Mesenchymal stem cell (in vitro differentiated cells and primary cell): ENCODE measurements around the gene GLI1. TPM values are rescaled to one million over a fixed set of nuclear protein-coding genes. Genes with fewer than 3 reads are reported as not detected.
"Not testable (repeated sequence)": the region's sequence is repeated elsewhere in the genome, so short reads cannot be mapped to it uniquely, and the experiment has no call there.

Source experiments
- DNase-seq: peaks from one replicate; pipeline ENCODE4 v3.0.0-alpha.2; 2013
- H2AFZ ChIP-seq: one replicate; pipeline ENCODE4 v1.6.1; 2013; ENCODE audit warnings: low read depth, mild to moderate bottlenecking, control low read depth, inconsistent platforms, low read length, moderate library complexity
- H2AK5ac ChIP-seq: 2 replicates; pipeline ENCODE4 v1.6.1; 2013; ENCODE audit warnings: low read length, moderate library complexity, mild to moderate bottlenecking, inconsistent platforms; ENCODE audit not compliant: severe bottlenecking
- H2BK120ac ChIP-seq: one replicate; pipeline ENCODE4 v1.6.1; 2013; ENCODE audit warnings: low read depth, mild to moderate bottlenecking, inconsistent platforms, low read length, moderate library complexity
- H2BK12ac ChIP-seq, 2 experiments: one replicate each; pipeline ENCODE4 v1.6.1; 2013; ENCODE audit warnings: inconsistent platforms in 2 of 2, low read length in 2 of 2, mild to moderate bottlenecking in 2 of 2, moderate library complexity in 2 of 2, control low read depth in 1 of 2
- H2BK15ac ChIP-seq: one replicate; pipeline ENCODE4 v1.6.1; 2013; ENCODE audit warnings: mild to moderate bottlenecking, low read depth, inconsistent platforms; ENCODE audit not compliant: poor library complexity, severe bottlenecking
- H2BK5ac ChIP-seq: 2 replicates; pipeline ENCODE4 v1.6.1; 2013; ENCODE audit warnings: low read depth, mild to moderate bottlenecking, low read length, control low read depth, inconsistent platforms; ENCODE audit not compliant: poor library complexity, severe bottlenecking
- H3K14ac ChIP-seq, 2 experiments: one replicate each; pipeline ENCODE4 v1.6.1; 2013; ENCODE audit warnings: inconsistent platforms in 2 of 2, low read length in 2 of 2, control low read depth in 1 of 2, mild to moderate bottlenecking in 1 of 2, moderate library complexity in 1 of 2
- H3K18ac ChIP-seq, 2 experiments: one replicate each; pipeline ENCODE4 v1.6.1; 2013; ENCODE audit warnings: inconsistent platforms in 2 of 2, low read length in 2 of 2, control low read depth in 1 of 2, low read depth in 1 of 2, mild to moderate bottlenecking in 1 of 2
- H3K23ac ChIP-seq, 2 experiments: one replicate each; pipeline ENCODE4 v1.6.1; 2013; ENCODE audit warnings: inconsistent platforms in 2 of 2, low read length in 2 of 2, mild to moderate bottlenecking in 2 of 2, moderate library complexity in 2 of 2, control low read depth in 1 of 2
- H3K27ac ChIP-seq: 2 replicates; pipeline ENCODE4 v1.5.1; 2013; ENCODE audit warnings: mild to moderate bottlenecking, moderate library complexity, low read length, control low read depth, inconsistent platforms; ENCODE audit not compliant: poor library complexity, severe bottlenecking
- H3K27me3 ChIP-seq, 2 experiments: 2 replicates each; pipeline versions ENCODE4 v1.6.1 to v1.7.0; 2013; ENCODE audit warnings: low read length in 2 of 2, mild to moderate bottlenecking in 2 of 2, moderate library complexity in 2 of 2, control low read depth in 1 of 2, inconsistent platforms in 1 of 2; ENCODE audit not compliant: control insufficient read depth in 1 of 2, insufficient read depth in 1 of 2
- H3K36me3 ChIP-seq, 2 experiments: 2 replicates each; pipeline versions ENCODE4 v1.6.1 to v1.7.0; 2013; ENCODE audit warnings: low read length in 2 of 2, control low read depth in 1 of 2, inconsistent platforms in 1 of 2, low read depth in 1 of 2, mild to moderate bottlenecking in 1 of 2; ENCODE audit not compliant: insufficient read depth in 2 of 2, control insufficient read depth in 1 of 2
- H3K4ac ChIP-seq, 2 experiments: one replicate each; pipeline ENCODE4 v1.6.1; 2013; ENCODE audit warnings: inconsistent platforms in 2 of 2, low read length in 2 of 2, mild to moderate bottlenecking in 2 of 2, moderate library complexity in 2 of 2, control low read depth in 1 of 2, low read depth in 1 of 2
- H3K4me1 ChIP-seq: 2 replicates; pipeline ENCODE4 v1.6.1; 2013; ENCODE audit warnings: low read depth, low read length, control low read depth; ENCODE audit not compliant: control insufficient read depth, insufficient read depth
- H3K4me2 ChIP-seq: 2 replicates; pipeline ENCODE4 v1.6.1; 2013; ENCODE audit warnings: low read length, mild to moderate bottlenecking, inconsistent platforms; ENCODE audit not compliant: poor library complexity, severe bottlenecking
- H3K4me3 ChIP-seq, 2 experiments: 2 replicates each; pipeline versions ENCODE4 v1.5.1 to v1.7.0; 2013; ENCODE audit warnings: low read length in 2 of 2, mild to moderate bottlenecking in 2 of 2, control low read depth in 1 of 2, low read depth in 1 of 2; ENCODE audit not compliant: insufficient read depth in 1 of 2
- H3K79me1 ChIP-seq: replicated peaks from 2 replicates; pipeline ENCODE4 v1.6.1; 2013; ENCODE audit warnings: mild to moderate bottlenecking, control low read depth, low read length, inconsistent platforms; ENCODE audit not compliant: poor library complexity, severe bottlenecking
- H3K9ac ChIP-seq: 2 replicates; pipeline ENCODE4 v1.7.0; 2013; ENCODE audit warnings: mild to moderate bottlenecking, low read length, moderate library complexity
- H3K9me3 ChIP-seq: 2 replicates; pipeline ENCODE4 v1.7.0; 2013; ENCODE audit warnings: mild to moderate bottlenecking, low read length; ENCODE audit not compliant: control insufficient read depth
- H4K8ac ChIP-seq: one replicate; pipeline ENCODE4 v1.6.1; 2013; ENCODE audit warnings: inconsistent platforms, mild to moderate bottlenecking, low read length, moderate library complexity
- H4K91ac ChIP-seq: one replicate; pipeline ENCODE4 v1.6.1; 2013; ENCODE audit warnings: mild to moderate bottlenecking, low read length, inconsistent platforms
- WGBS: methylation state at CpG from one replicate; pipeline ENCODE4 v1.1.7; 2013; ENCODE audit warnings: mixed read lengths; 5-methylcytosine and 5-hydroxymethylcytosine counted together
- polyA plus RNA-seq, 2 experiments: library from polyadenylated mRNA; stranded (reverse); fragments of 200-250 nt; gene quantifications; one replicate each; pipeline ENCODE4 v1.2.3, GENCODE V29; 2013

Gene GLI1
- polyA plus RNA-seq (2013, experiment 1 of 2) = 4.8 TPM
- 3.2 TPM for polyA plus RNA-seq (2013, experiment 2 of 2)

GRCh38 chr12:57459750-57460467 is at the start of gene GLI1:
GLI1 (plus strand) TSS chr12:57459785; CDS start chr12:57463692, 3,907 bp downstream.
- peak within 1 kb of the TSS; percentile 31 for H2BK15ac ChIP-seq
- WGBS = 0% methylated on average over 3 of the region's 36 CpGs

GRCh38 chr12:57410534-57410933 is 49.1 kb upstream of the GLI1 start:
- Histone ChIP-seq H3K4me1 (no peaks in the 10 kb centered on the region), H2BK15ac (no peak overlapping the region), H3K14ac (no peak overlapping the region), H3K18ac (no peak overlapping the region), H2BK12ac (no peak overlapping the region), H3K9ac (no peak overlapping the region), H3K4me2 (no peak overlapping the region), H4K91ac (no peak overlapping the region), H2AFZ (no peak overlapping the region), H3K36me3 (no peaks in the 10 kb centered on the region), H3K4me3 (no peak overlapping the region), H2BK120ac (no peak overlapping the region), H3K4ac (no peak overlapping the region), H4K8ac (no peak overlapping the region), H2BK5ac (no peak overlapping the region), H3K23ac (no peak overlapping the region), H3K79me1 (peaks cover 19% of the 10 kb centered on the region), H2AK5ac (no peak overlapping the region), H3K27me3 (no peaks in the 10 kb centered on the region), H3K27ac (no peak overlapping the region), H3K9me3 (no peaks in the 10 kb centered on the region)
- 95% methylated on average over 4 of the region's 4 CpGs for WGBS
- DNase-seq = no peak

More at GRCh38 chr12:57459750-57460467, at the start of gene GLI1:
- Histone ChIP-seq H3K23ac (no peak within 1 kb of the TSS), H2AFZ (peak within 1 kb of the TSS; percentile 87), H3K9me3 (no peaks in the 10 kb centered on the region), H3K36me3 (no peaks in the 10 kb centered on the region), H3K18ac (peak within 1 kb of the TSS; percentile 61 to 69), H3K27me3 (peaks cover 9 to 33% of the 10 kb centered on the region in 2 experiments), H3K79me1 (peaks cover 2% of the 10 kb centered on the region), H2BK120ac (peak within 1 kb of the TSS; percentile 1), H3K4me2 (peak within 1 kb of the TSS; percentile 99), H3K9ac (peak within 1 kb of the TSS; percentile 85), H4K8ac (peak within 1 kb of the TSS; percentile 74), H3K27ac (peak within 1 kb of the TSS; percentile 53), H3K4me3 (peak within 1 kb of the TSS; percentile 59 to 86), H2BK12ac (peak within 1 kb of the TSS; percentile 34 to 80), H2AK5ac (peak within 1 kb of the TSS; percentile 69), H3K4ac (peak within 1 kb of the TSS in 1 of 2 experiments; percentile 69), H4K91ac (peak within 1 kb of the TSS; percentile 18), H2BK5ac (peak within 1 kb of the TSS; percentile 61), H3K4me1 (peaks cover 23% of the 10 kb centered on the region), H3K14ac (no peak within 1 kb of the TSS)
- DNase-seq = peak; percentile 32

GRCh38 chr12:57414160-57414559 is 45.4 kb upstream of the GLI1 start:
- H3K14ac ChIP-seq, H2AFZ ChIP-seq, H3K27ac ChIP-seq, H2BK12ac ChIP-seq, H3K9me3 ChIP-seq, H3K23ac ChIP-seq, H4K8ac ChIP-seq, H3K27me3 ChIP-seq, H2BK15ac ChIP-seq, H4K91ac ChIP-seq, H3K4me3 ChIP-seq, H3K9ac ChIP-seq, H2AK5ac ChIP-seq, H3K4ac ChIP-seq, H3K18ac ChIP-seq, H2BK5ac ChIP-seq, DNase-seq, H3K36me3 ChIP-seq, H3K4me1 ChIP-seq, H3K4me2 ChIP-seq, H2BK120ac ChIP-seq: not testable (repeated sequence)
- 86% methylated on average over 5 of the region's 6 CpGs for WGBS
- peaks cover 18% of the 10 kb centered on the region for H3K79me1 ChIP-seq

- H3K79me1 ChIP-seq = peaks cover 23% of the 10 kb centered on the region
- H2AFZ ChIP-seq = no peak overlapping the region
- no peak overlapping the region for H3K23ac ChIP-seq
- WGBS = 100% methylated on average over 2 of the region's 2 CpGs
- no peak overlapping the region for H2BK15ac ChIP-seq
- no peaks in the 10 kb centered on the region for H3K9me3 ChIP-seq
- no peak overlapping the region for H2BK12ac ChIP-seq
- no peak overlapping the region for H2AK5ac ChIP-seq
- no peak overlapping the region for H2BK120ac ChIP-seq
- H4K91ac ChIP-seq = no peak overlapping the region
- H3K4ac ChIP-seq = no peak overlapping the region
- no peak overlapping the region for H4K8ac ChIP-seq
- H3K14ac ChIP-seq = no peak overlapping the region
- H3K18ac ChIP-seq = no peak overlapping the region
- H3K4me1 ChIP-seq = no peaks in the 10 kb centered on the region
- no peaks in the 10 kb centered on the region for H3K27me3 ChIP-seq
- H3K27ac ChIP-seq = no peak overlapping the region
- H3K4me3 ChIP-seq = no peak overlapping the region
- H3K4me2 ChIP-seq = no peak overlapping the region
- H3K9ac ChIP-seq = no peak overlapping the region
- no peak overlapping the region for H2BK5ac ChIP-seq
- no peak for DNase-seq
- peaks cover 0 to 7% of the 10 kb centered on the region in 2 experiments for H3K36me3 ChIP-seq
Observed at GRCh38 chr12:57415088-57415487, 44.5 kb upstream of the GLI1 start.
